Measurements from ENCODE around the gene HVCN1. TPM values are rescaled to one million over a fixed set of nuclear protein-coding genes. Genes with fewer than 3 reads are reported as not detected.

The HVCN1 gene
- total and polyA plus RNA-seq, 2 of the 13 experiments (the other 11 are each of a cell fraction or from before 2014, with no cell fraction given): 0.49 to 1.3 TPM

- H3K4me1 ChIP-seq (ENCODE audit: insufficient read depth, low read length): peaks cover 6% of the 10 kb centered on the region; the same call in 1 of the 2 replicates
- in situ Hi-C loops (cut with HindIII; ENCODE audit: extremely low pct_ligation_motif_present, low pct_unique_long_range_greater_than_20kb): no loop called here
- H3K79me2 ChIP-seq (ENCODE audit: insufficient read depth, low read length): no peaks in the 10 kb centered on the region
- no peak for TF ChIP-seq HIVEP1 (CRISPR knock-in tag; IDR thresholded peaks at IDR 0.05)
- no peak for TF ChIP-seq NFYC (CRISPR knock-in tag; IDR thresholded peaks at IDR 0.05)
- TF ChIP-seq STAT6 (CRISPR knock-in tag; IDR thresholded peaks at IDR 0.05; ENCODE audit: borderline replicate concordance): no peak
- DNase-seq (ENCODE audit: low spot score) (no peak), FAIRE-seq (no peak), ATAC-seq (no peak)
- intact Hi-C loops (cut with micrococcal nuclease; ENCODE audit: unreplicated experiment): no loop called here
- H2AFZ ChIP-seq (ENCODE audit: low read length): no peak overlapping the region
- POLR2A ChIA-PET: no interaction called here
- no peaks in the 10 kb centered on the region for H3K36me3 ChIP-seq (replicated peaks in 1 of 2; ENCODE audit: control insufficient read depth in 1 of 2, insufficient read depth in 2 of 2, low read length in 2 of 2)
- no TSS peak for BruUV-seq (replicated peaks)
- no peak overlapping the region for H3K4me3 ChIP-seq (replicated peaks in 1 of 3; ENCODE audit: insufficient read depth in 1 of 3, low read depth in 2 of 3, low read length in 3 of 3)
- no peak overlapping the region for H3K4me2 ChIP-seq (ENCODE audit: low read depth, low read length)
- H3K9ac ChIP-seq (ENCODE audit: insufficient read depth, low read depth, low read length): no peak overlapping the region
- 64% methylated on average over 3 of the region's 3 CpGs for WGBS (ENCODE audit: low lambda C conversion rate)
- no peaks in the 10 kb centered on the region for H4K20me1 ChIP-seq (ENCODE audit: insufficient read depth, low read length)
- CTCF ChIA-PET (ENCODE audit: low intra/inter-chr PET ratio, low total read pairs): no interaction called here
- no peaks in the 10 kb centered on the region for H3K9me3 ChIP-seq (ENCODE audit: low read length)
- H3K27me3 ChIP-seq (ENCODE audit: control insufficient read depth in 1 of 2, insufficient read depth in 2 of 2, low read length in 2 of 2): peaks cover 0 to 1% of the 10 kb centered on the region in 2 experiments; a peak in 1 of 5 replicates
- no peak overlapping the region for H3K27ac ChIP-seq (ENCODE audit: extremely low read length, insufficient read depth, low read length)
Measured at GRCh38 chr12:110667671-110668070, 21.2 kb downstream of the HVCN1 start.

GRCh38 chr12:110666892-110667291 lies 22.0 kb downstream of the HVCN1 start:
- DNase-seq (ENCODE audit: low spot score): no peak
- no TSS peak for BruUV-seq (replicated peaks)
- in situ Hi-C loops (cut with HindIII; ENCODE audit: extremely low pct_ligation_motif_present, low pct_unique_long_range_greater_than_20kb) (no loop called here), intact Hi-C loops (cut with micrococcal nuclease; ENCODE audit: unreplicated experiment) (no loop called here)
- no peaks in the 10 kb centered on the region for H4K20me1 ChIP-seq (ENCODE audit: insufficient read depth, low read length)
- no peak overlapping the region for H3K9ac ChIP-seq (ENCODE audit: insufficient read depth, low read depth, low read length)
- no peak for FAIRE-seq
- ChIA-PET POLR2A (no interaction called here), CTCF (ENCODE audit: low intra/inter-chr PET ratio, low total read pairs) (no interaction called here)
- peaks cover 0 to 1% of the 10 kb centered on the region in 2 experiments; a peak in 1 of 5 replicates for H3K27me3 ChIP-seq (ENCODE audit: control insufficient read depth in 1 of 2, insufficient read depth in 2 of 2, low read length in 2 of 2)
- no peak for TF ChIP-seq ZNF136 (CRISPR knock-in tag; IDR thresholded peaks at IDR 0.05; ENCODE audit: low read depth)
- no peak for TF ChIP-seq ZNF891 (CRISPR knock-in tag; IDR thresholded peaks at IDR 0.05)
- no peak for TF ChIP-seq ZNF256 (CRISPR knock-in tag; conservative IDR thresholded peaks at IDR 0.05)
- TF ChIP-seq DPF2 (CRISPR knock-in tag; IDR thresholded peaks at IDR 0.05; ENCODE audit: borderline replicate concordance, low read depth): no peak
- no peak for TF ChIP-seq REST (IDR thresholded peaks at IDR 0.05; ENCODE audit: borderline replicate concordance in 1 of 2, low read depth in 1 of 2, low read length in 2 of 2)
- no peak for TF ChIP-seq ELF3 (CRISPR knock-in tag; IDR thresholded peaks at IDR 0.05)
- H3K4me3 ChIP-seq (replicated peaks in 1 of 3; ENCODE audit: insufficient read depth in 1 of 3, low read depth in 2 of 3, low read length in 3 of 3): no peak overlapping the region
- no peak overlapping the region for H3K4me2 ChIP-seq (ENCODE audit: low read depth, low read length)
- no peaks in the 10 kb centered on the region for H3K79me2 ChIP-seq (ENCODE audit: insufficient read depth, low read length)
- no peaks in the 10 kb centered on the region for H3K9me3 ChIP-seq (ENCODE audit: low read length)
- H3K27ac ChIP-seq (ENCODE audit: extremely low read length, insufficient read depth, low read length): no peak overlapping the region
- 44% methylated on average over 6 of the region's 6 CpGs for WGBS (ENCODE audit: low lambda C conversion rate)
- peaks cover 6% of the 10 kb centered on the region; the same call in 1 of the 2 replicates for H3K4me1 ChIP-seq (ENCODE audit: insufficient read depth, low read length)
- no peak overlapping the region for H2AFZ ChIP-seq (ENCODE audit: low read length)
- H3K36me3 ChIP-seq (replicated peaks in 1 of 2; ENCODE audit: control insufficient read depth in 1 of 2, insufficient read depth in 2 of 2, low read length in 2 of 2): no peaks in the 10 kb centered on the region
- ATAC-seq: no peak
